Activated CD4-positive, alpha-beta T cell treated with anti-CD3 and anti-CD28 coated beads, Interleukin-2, amount 10 ng/mL, durations not matched to agents 24 days and 14 days (primary cell): Measurements from ENCODE around the gene GRIK4. TPM values are rescaled to one million over a fixed set of nuclear protein-coding genes. Genes with fewer than 3 reads are reported as not detected.

ENCODE experiments used
- DNase-seq: peaks from one replicate; pipeline ENCODE4 v3.0.0; 2022
- H3K27ac Mint-ChIP-seq: one replicate; pipeline ENCODE4 v1.8.0; 2022; ENCODE audit warnings: mild to moderate bottlenecking, mixed read lengths
- H3K27me3 Mint-ChIP-seq: one replicate; pipeline ENCODE4 v1.8.0; 2022; ENCODE audit warnings: mixed read lengths
- H3K36me3 Mint-ChIP-seq: one replicate; pipeline ENCODE4 v1.8.0; 2022; ENCODE audit warnings: low read depth, mild to moderate bottlenecking, mixed read lengths
- H3K4me1 Mint-ChIP-seq: one replicate; pipeline ENCODE4 v1.8.0; 2021; ENCODE audit warnings: mixed read lengths
- H3K4me3 Mint-ChIP-seq: one replicate; pipeline ENCODE4 v1.8.0; 2022; ENCODE audit warnings: mild to moderate bottlenecking, moderate library complexity, mixed read lengths
- H3K9me3 Mint-ChIP-seq: one replicate; pipeline ENCODE4 v1.8.0; 2021; ENCODE audit warnings: mixed read lengths
- intact Hi-C: fragments of 100-400 bp; cut with micrococcal nuclease; formaldehyde crosslinking; loops from one replicate; pipeline ENCODE4 v1.15.1; 2023
- total RNA-seq: library from RNA; stranded (reverse); gene quantifications from 2 replicates; pipeline ENCODE4 v1.2.3, GENCODE V29; 2022

Gene GRIK4
- total RNA-seq, 1 donor from 2014 or later: 0.09 TPM

- no peak for DNase-seq
- intact Hi-C loops: no loop called here
- H3K27me3 Mint-ChIP-seq: peaks cover 6% of the 10 kb centered on the region
- H3K36me3 Mint-ChIP-seq: no peaks in the 10 kb centered on the region
- no peak overlapping the region for H3K27ac Mint-ChIP-seq
- H3K4me1 Mint-ChIP-seq: no peaks in the 10 kb centered on the region
- no peak overlapping the region for H3K4me3 Mint-ChIP-seq
- H3K9me3 Mint-ChIP-seq: peaks cover 9% of the 10 kb centered on the region
Observed at GRCh38 chr11:120880498-120881175, 369.1 kb downstream of the GRIK4 start.

GRCh38 chr11:120881596-120881995, 370.0 kb downstream of the GRIK4 start:
- DNase-seq: no peak
- no peak overlapping the region for H3K27ac Mint-ChIP-seq
- no peaks in the 10 kb centered on the region for H3K4me1 Mint-ChIP-seq
- no peaks in the 10 kb centered on the region for H3K36me3 Mint-ChIP-seq
- peaks cover 6% of the 10 kb centered on the region for H3K27me3 Mint-ChIP-seq
- H3K9me3 Mint-ChIP-seq: no peaks in the 10 kb centered on the region
- H3K4me3 Mint-ChIP-seq: no peak overlapping the region
- intact Hi-C loops: no loop called here

- Mint-ChIP-seq H3K36me3 (no peaks in the 10 kb centered on the region), H3K9me3 (no peaks in the 10 kb centered on the region)
- intact Hi-C loops: no loop called here
Observed at GRCh38 chr11:120882175-120882574, 370.6 kb downstream of the GRIK4 start.

GRCh38 chr11:120883404-120884080, 372.0 kb downstream of the GRIK4 start:
- H3K36me3 Mint-ChIP-seq: no peaks in the 10 kb centered on the region
- H3K4me1 Mint-ChIP-seq: no peaks in the 10 kb centered on the region
- intact Hi-C loops: no loop called here
- DNase-seq: no peak
- peaks cover 6% of the 10 kb centered on the region for H3K27me3 Mint-ChIP-seq
- H3K27ac Mint-ChIP-seq: no peak overlapping the region
- H3K9me3 Mint-ChIP-seq: no peaks in the 10 kb centered on the region
- H3K4me3 Mint-ChIP-seq: no peak overlapping the region

More at GRCh38 chr11:120882175-120882574, 370.6 kb downstream of the GRIK4 start:
- Mint-ChIP-seq H3K4me3 (no peak overlapping the region), H3K27me3 (peaks cover 6% of the 10 kb centered on the region), H3K27ac (no peak overlapping the region), H3K4me1 (no peaks in the 10 kb centered on the region)
- DNase-seq: no peak

GRCh38 chr11:120884154-120885020, 372.8 kb downstream of the GRIK4 start:
- Mint-ChIP-seq H3K27me3 (peaks cover 8% of the 10 kb centered on the region), H3K4me1 (no peaks in the 10 kb centered on the region), H3K4me3 (no peak overlapping the region), H3K27ac (no peak overlapping the region), H3K36me3 (no peaks in the 10 kb centered on the region), H3K9me3 (no peaks in the 10 kb centered on the region)
- intact Hi-C loops: no loop called here
- DNase-seq: no peak

GRCh38 chr11:120890609-120891320, 379.2 kb downstream of the GRIK4 start:
- intact Hi-C loops: no loop called here
- no peak for DNase-seq
- H3K4me3 Mint-ChIP-seq: no peak overlapping the region
- no peaks in the 10 kb centered on the region for H3K4me1 Mint-ChIP-seq
- peaks cover 2% of the 10 kb centered on the region for H3K27me3 Mint-ChIP-seq
- H3K9me3 Mint-ChIP-seq: no peaks in the 10 kb centered on the region
- no peaks in the 10 kb centered on the region for H3K36me3 Mint-ChIP-seq
- H3K27ac Mint-ChIP-seq: no peak overlapping the region

GRCh38 chr11:120893440-120894201, 382.1 kb downstream of the GRIK4 start:
- H3K4me3 Mint-ChIP-seq: no peak overlapping the region
- H3K27me3 Mint-ChIP-seq: peaks cover 2% of the 10 kb centered on the region
- no peaks in the 10 kb centered on the region for H3K36me3 Mint-ChIP-seq
- H3K4me1 Mint-ChIP-seq: no peaks in the 10 kb centered on the region
- no peaks in the 10 kb centered on the region for H3K9me3 Mint-ChIP-seq
- no peak overlapping the region for H3K27ac Mint-ChIP-seq
- intact Hi-C loops: no loop called here
- no peak for DNase-seq

GRCh38 chr11:120894202-120894985, 382.8 kb downstream of the GRIK4 start:
- Mint-ChIP-seq H3K4me1 (no peaks in the 10 kb centered on the region), H3K27me3 (no peaks in the 10 kb centered on the region), H3K9me3 (no peaks in the 10 kb centered on the region), H3K36me3 (no peaks in the 10 kb centered on the region), H3K27ac (no peak overlapping the region), H3K4me3 (no peak overlapping the region)
- intact Hi-C loops: no loop called here
- DNase-seq: no peak

- Mint-ChIP-seq H3K27me3 (no peaks in the 10 kb centered on the region), H3K36me3 (no peaks in the 10 kb centered on the region), H3K27ac (no peak overlapping the region), H3K4me3 (no peak overlapping the region), H3K9me3 (no peaks in the 10 kb centered on the region), H3K4me1 (no peaks in the 10 kb centered on the region)
- no peak for DNase-seq
- intact Hi-C loops: no loop called here
Observed at GRCh38 chr11:120896687-120897086, 385.1 kb downstream of the GRIK4 start.

- DNase-seq: no peak
Observed at GRCh38 chr11:120898568-120898967, 387.0 kb downstream of the GRIK4 start.

GRCh38 chr11:120899720-120900119, 388.2 kb downstream of the GRIK4 start:
- H3K4me1 Mint-ChIP-seq: no peaks in the 10 kb centered on the region
- no peaks in the 10 kb centered on the region for H3K9me3 Mint-ChIP-seq
- no peaks in the 10 kb centered on the region for H3K27me3 Mint-ChIP-seq
- no peak overlapping the region for H3K4me3 Mint-ChIP-seq
- no peak for DNase-seq
- intact Hi-C loops: no loop called here
- H3K27ac Mint-ChIP-seq: no peak overlapping the region
- H3K36me3 Mint-ChIP-seq: no peaks in the 10 kb centered on the region

More at GRCh38 chr11:120898568-120898967, 387.0 kb downstream of the GRIK4 start:
- Mint-ChIP-seq H3K36me3 (no peaks in the 10 kb centered on the region), H3K4me3 (no peak overlapping the region), H3K27ac (no peak overlapping the region), H3K9me3 (no peaks in the 10 kb centered on the region), H3K4me1 (no peaks in the 10 kb centered on the region), H3K27me3 (no peaks in the 10 kb centered on the region)
- intact Hi-C loops: no loop called here

GRCh38 chr11:120900643-120901042, 389.1 kb downstream of the GRIK4 start:
- Mint-ChIP-seq H3K4me3 (no peak overlapping the region), H3K9me3 (no peaks in the 10 kb centered on the region), H3K27me3 (no peaks in the 10 kb centered on the region), H3K4me1 (no peaks in the 10 kb centered on the region), H3K27ac (no peak overlapping the region), H3K36me3 (no peaks in the 10 kb centered on the region)
- DNase-seq: no peak
- intact Hi-C loops: no loop called here
